OCI-LY1 (cell line): ENCODE data around the gene OR8G5.
"Not testable (repeated sequence)": the region's sequence is repeated elsewhere in the genome, so short reads cannot be mapped to it uniquely, and the experiment has no call there.

Source experiments
- EZH2 ChIP-seq: fragments of 200-600 bp; sonication (generic), shearing (Covaris generic); IDR thresholded peaks from 2 replicates; pipeline ENCODE4 v1.8.0; 2017; ENCODE audit warnings: borderline replicate concordance, mixed run types, mild to moderate bottlenecking, antibody characterized with exemption, low read length, moderate library complexity, mixed read lengths
- TF ChIP-seq, protein P1 (sequence below): fragments of 200-600 bp; sonication (generic), shearing (Covaris generic); IDR thresholded peaks from 2 replicates; pipeline ENCODE4 v1.5.1; 2017; ENCODE audit warnings: mild to moderate bottlenecking, antibody characterized with exemption, low read length, moderate library complexity, mixed read lengths

- TF ChIP-seq, protein P1, sequence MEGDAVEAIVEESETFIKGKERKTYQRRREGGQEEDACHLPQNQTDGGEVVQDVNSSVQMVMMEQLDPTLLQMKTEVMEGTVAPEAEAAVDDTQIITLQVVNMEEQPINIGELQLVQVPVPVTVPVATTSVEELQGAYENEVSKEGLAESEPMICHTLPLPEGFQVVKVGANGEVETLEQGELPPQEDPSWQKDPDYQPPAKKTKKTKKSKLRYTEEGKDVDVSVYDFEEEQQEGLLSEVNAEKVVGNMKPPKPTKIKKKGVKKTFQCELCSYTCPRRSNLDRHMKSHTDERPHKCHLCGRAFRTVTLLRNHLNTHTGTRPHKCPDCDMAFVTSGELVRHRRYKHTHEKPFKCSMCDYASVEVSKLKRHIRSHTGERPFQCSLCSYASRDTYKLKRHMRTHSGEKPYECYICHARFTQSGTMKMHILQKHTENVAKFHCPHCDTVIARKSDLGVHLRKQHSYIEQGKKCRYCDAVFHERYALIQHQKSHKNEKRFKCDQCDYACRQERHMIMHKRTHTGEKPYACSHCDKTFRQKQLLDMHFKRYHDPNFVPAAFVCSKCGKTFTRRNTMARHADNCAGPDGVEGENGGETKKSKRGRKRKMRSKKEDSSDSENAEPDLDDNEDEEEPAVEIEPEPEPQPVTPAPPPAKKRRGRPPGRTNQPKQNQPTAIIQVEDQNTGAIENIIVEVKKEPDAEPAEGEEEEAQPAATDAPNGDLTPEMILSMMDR: not testable (repeated sequence)
- not testable (repeated sequence) for TF ChIP-seq EZH2
Observed at GRCh38 chr11:124270886-124271285, 14.7 kb downstream of the OR8G5 start.
